Measurements from ENCODE around the gene GPHN.

Gene GPHN

DNA sequence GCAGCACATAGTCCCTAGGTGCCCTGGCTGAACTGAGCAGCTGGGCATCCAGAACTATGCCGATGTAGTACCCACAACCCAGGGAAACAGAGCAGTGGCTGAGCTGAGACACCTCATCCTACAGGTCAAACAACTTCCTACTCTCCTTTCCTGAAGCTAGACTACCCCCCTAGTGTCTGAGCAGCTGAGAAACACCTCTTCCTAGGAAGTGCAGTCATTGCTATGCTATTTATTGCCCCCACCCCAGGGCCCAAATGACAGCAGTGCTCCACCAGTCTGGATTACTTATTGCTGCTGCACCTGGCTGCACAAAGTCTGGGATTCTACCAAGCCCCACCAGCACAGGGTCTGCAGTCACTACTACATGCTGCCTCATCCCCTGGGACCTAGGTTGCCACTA is 664.6 kb downstream of the GPHN start:
- no peak for DNase-seq

- DNase-seq = no peak
These were observed 665.8 kb downstream of the GPHN start for GRCh38 chr14:67173719-67174118.

DNA sequence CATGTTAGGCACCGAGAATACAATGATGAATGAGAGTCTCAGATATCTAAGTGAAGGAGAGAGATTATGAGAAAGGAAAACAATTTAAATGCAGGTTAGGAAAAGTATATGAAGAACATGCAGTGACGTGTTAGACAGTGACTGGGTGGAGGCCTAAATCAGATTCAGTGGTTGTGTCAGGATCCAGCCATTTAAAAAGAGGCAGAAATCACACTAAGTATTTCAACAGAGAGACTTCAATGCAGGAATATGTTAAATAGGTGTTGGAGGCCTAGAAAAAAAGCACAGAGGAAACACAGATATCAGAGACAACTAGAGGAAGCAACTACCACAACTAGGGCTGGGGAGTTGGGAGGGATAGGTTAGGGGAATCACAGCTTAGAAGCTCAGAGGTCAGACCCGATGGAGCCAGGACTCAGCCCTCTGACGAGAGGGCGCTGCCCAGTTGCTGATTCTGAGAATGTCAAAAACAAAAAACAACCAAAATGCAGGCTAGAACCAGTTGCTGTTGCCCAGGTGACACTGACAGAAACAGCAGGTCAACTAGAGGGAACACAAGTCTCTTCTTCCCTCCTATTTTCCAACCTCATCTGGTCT is 678.3 kb downstream of the GPHN start:
- no peak for DNase-seq

- DNase-seq = no peak
These were observed 679.0 kb downstream of the GPHN start for GRCh38 chr14:67186789-67187584.

- DNase-seq = no peak
These were observed 679.9 kb downstream of the GPHN start for GRCh38 chr14:67187826-67188225.

DNA sequence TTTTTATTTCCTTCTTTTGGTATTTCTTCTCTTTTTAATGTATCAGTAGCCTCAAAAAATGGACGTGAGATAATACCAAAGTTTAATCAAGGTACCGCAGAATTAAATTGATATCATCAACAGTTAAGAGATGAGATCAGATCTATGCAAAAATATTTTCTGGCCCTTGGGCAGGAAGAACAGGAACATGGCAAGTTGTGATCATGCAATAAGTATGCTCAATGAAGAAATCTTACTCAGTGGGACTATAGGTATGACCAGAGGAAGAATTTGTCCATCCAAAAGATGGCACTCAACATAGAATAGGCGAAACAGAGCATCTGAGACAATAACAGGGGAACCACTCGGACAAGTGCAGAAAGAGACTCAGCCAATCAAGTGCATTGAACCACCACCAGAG is 680.4 kb downstream of the GPHN start:
- no peak for DNase-seq

- DNase-seq = no peak
These were observed 683.9 kb downstream of the GPHN start for GRCh38 chr14:67191768-67192290.

DNA sequence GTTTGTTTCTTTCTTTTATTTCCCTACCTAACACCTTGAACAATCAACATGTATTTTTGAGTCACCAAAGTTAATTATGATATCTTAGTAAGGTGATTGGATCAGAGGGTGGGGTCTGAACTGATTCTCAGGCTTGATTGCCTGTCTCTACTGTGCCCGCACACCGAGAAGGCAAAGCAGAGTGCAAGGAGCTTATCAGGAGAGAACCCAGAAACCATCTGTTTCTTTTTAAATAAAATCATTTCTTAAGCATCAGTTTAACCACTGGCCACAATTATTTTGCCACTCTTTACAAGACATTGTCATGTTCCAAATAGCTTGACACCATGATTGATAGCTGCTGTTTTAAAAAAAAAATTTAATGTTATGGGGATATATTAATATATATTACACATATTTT is 684.4 kb downstream of the GPHN start:
- DNase-seq = no peak

DNA sequence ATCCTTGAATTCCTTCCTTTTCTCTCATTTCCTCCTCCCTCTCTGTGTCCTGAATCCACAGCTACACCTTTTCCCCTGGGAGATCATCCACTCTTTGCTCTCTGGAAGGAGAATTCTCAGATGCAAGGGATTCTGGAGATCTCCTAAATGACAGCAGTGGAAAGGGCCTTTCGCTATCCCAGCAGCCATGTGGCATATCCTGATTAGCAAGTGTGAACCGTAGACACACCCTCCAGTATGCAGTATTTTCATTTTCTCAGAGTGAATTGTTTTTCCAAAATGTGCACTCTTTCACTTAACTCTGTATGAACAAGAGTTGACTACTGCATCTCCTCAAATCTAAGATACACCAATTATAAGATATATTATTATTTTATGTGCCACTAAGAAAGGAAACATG is 687.3 kb downstream of the GPHN start:
- DNase-seq = no peak

GRCh38 chr14:67199016-67199415 is 691.1 kb downstream of the GPHN start:
- no peak for DNase-seq

GRCh38 chr14:67207810-67208209 is 699.9 kb downstream of the GPHN start:
- DNase-seq = no peak

DNA sequence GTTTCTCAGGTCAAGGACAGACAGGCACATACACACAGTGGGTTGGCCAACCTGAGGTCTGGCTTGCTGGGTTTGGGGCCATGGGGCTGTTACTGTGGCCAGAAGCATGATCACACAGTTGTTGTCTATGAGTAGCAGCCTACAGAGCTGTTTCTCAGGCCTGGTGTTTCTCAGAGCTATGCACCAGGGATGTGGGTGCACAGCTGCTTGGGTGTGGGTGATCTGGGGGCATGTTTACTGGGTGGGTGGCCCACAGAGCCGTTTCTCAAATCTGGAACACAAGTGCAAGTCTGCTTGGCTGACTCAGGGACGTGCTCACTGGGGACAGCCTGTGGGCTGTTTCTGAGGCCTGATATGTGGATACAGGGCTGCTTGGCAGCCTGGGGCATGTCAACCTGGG is 710.2 kb downstream of the GPHN start:
- no peak for DNase-seq

GRCh38 chr14:67221248-67221981 is 713.5 kb downstream of the GPHN start:
- DNase-seq = no peak

DNA sequence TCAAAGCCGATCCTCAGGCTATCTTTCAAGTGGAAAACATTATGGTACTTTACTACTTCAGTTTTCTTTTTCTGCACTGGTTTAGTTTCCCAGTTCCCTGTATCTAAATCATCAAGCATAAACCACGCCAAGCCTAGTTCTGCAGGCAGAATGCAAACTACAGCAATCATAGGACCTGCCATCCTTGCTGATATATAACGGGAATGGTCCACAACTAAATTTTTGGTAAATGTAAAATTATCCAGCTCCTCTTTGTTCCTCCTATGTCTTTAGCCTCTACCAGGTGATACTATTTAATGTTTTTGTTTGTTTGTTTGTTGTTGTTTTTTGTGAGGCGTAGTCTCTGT is 714.0 kb downstream of the GPHN start:
- no peak for DNase-seq

GRCh38 chr14:67225523-67225922 is 717.6 kb downstream of the GPHN start:
- DNase-seq = no peak

DNA sequence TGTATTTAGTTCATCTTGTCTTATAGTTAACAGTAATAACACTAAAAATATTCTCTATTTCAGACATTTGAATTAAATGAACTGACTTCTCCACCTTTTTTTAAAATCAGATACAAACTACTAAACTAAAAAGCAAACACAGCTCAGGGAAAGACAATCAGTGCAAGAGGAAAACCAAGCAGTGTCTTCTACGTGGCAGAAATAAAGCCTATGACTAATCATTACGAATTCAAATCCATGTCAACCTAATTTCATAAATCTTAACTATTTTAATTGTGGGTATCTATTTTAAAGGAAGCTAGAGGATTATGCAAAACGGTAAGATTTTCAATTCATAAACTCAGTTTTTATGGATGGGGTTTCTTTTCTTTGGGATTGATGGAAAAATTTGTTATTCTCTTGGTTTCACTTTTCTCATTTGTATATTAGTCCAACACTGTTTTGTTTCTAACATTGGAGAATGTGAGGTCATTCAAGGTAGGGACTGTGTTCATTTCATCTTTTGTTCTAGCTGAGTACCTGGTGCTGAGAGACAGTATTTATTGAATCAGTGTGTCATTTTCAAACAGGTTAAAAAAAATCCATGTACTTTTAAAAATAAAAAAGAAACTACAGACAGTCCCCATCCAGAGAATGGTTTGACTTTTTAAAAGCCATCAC is 720.5 kb downstream of the GPHN start:
- no peak for DNase-seq
